Neuronal stem cell (in vitro differentiated cells): ENCODE measurements around the gene SH3PXD2A.

Experiments used
- DNase-seq: peaks from one replicate; pipeline ENCODE4 v3.0.0-alpha.2; 2013; ENCODE audit warnings: low spot score
- H2AFZ ChIP-seq: one replicate; pipeline ENCODE4 v1.6.1; 2013; ENCODE audit warnings: mild to moderate bottlenecking, low read length, inconsistent platforms
- H2AK5ac ChIP-seq: 2 replicates; pipeline ENCODE4 v1.6.1; 2013; ENCODE audit warnings: low read depth, mild to moderate bottlenecking, inconsistent platforms, low read length, moderate library complexity, mixed read lengths
- H2BK120ac ChIP-seq: 2 replicates; pipeline ENCODE4 v1.6.1; 2013; ENCODE audit warnings: low read depth, mild to moderate bottlenecking, inconsistent platforms, low read length, moderate library complexity, mixed read lengths
- H2BK12ac ChIP-seq: one replicate; pipeline ENCODE4 v1.6.1; 2013; ENCODE audit warnings: low read length, inconsistent platforms
- H2BK15ac ChIP-seq: 2 replicates; pipeline ENCODE4 v1.6.1; 2013; ENCODE audit warnings: mild to moderate bottlenecking, low read length, inconsistent platforms, mixed read lengths
- H2BK5ac ChIP-seq: one replicate; pipeline ENCODE4 v1.6.1; 2013; ENCODE audit warnings: inconsistent platforms, mild to moderate bottlenecking, low read length, moderate library complexity
- H3K14ac ChIP-seq: one replicate; pipeline ENCODE4 v1.6.1; 2013; ENCODE audit warnings: low read length, inconsistent platforms
- H3K18ac ChIP-seq: 2 replicates; pipeline ENCODE4 v1.6.1; 2013; ENCODE audit warnings: low read length, inconsistent platforms
- H3K23ac ChIP-seq: 2 replicates; pipeline ENCODE4 v1.6.1; 2013; ENCODE audit warnings: low read depth, mild to moderate bottlenecking, mixed read lengths, low read length, inconsistent platforms; ENCODE audit not compliant: poor library complexity
- H3K27ac ChIP-seq: replicated peaks from 3 replicates; pipeline ENCODE4 v1.5.1; 2013; ENCODE audit warnings: low read length, inconsistent platforms
- H3K27me3 ChIP-seq, 3 experiments: 2 replicates each; pipeline ENCODE4 v1.6.1; 2013; ENCODE audit warnings: low read length in 3 of 3, mild to moderate bottlenecking in 2 of 3, inconsistent platforms in 1 of 3, low read depth in 1 of 3, mixed read lengths in 1 of 3, moderate library complexity in 1 of 3; ENCODE audit not compliant: control insufficient read depth in 3 of 3, insufficient read depth in 3 of 3
- H3K36me3 ChIP-seq, 2 donors: replicated peaks in 1 of 2; 2 replicates each; pipeline ENCODE4 v1.6.1; 2013; ENCODE audit warnings: low read length in 2 of 2; ENCODE audit not compliant: control insufficient read depth in 2 of 2, insufficient read depth in 2 of 2
- H3K4ac ChIP-seq: 2 replicates; pipeline ENCODE4 v1.6.1; 2013; ENCODE audit warnings: inconsistent platforms, mild to moderate bottlenecking, low read length, moderate library complexity
- H3K4me1 ChIP-seq, 2 donors: 1 replicate in 1 of 2; 2 replicates in 1 of 2; pipeline ENCODE4 v1.6.1; 2013; ENCODE audit warnings: low read length in 2 of 2, low read depth in 1 of 2; ENCODE audit not compliant: control insufficient read depth in 2 of 2, insufficient read depth in 1 of 2
- H3K4me2 ChIP-seq: one replicate; pipeline ENCODE4 v1.6.1; 2013; ENCODE audit warnings: mild to moderate bottlenecking, low read length, inconsistent platforms; ENCODE audit not compliant: insufficient read depth, poor library complexity, severe bottlenecking
- H3K4me3 ChIP-seq, 2 donors: 2 replicates each; pipeline ENCODE4 v1.5.1; 2013; ENCODE audit warnings: low read length in 2 of 2, mild to moderate bottlenecking in 2 of 2, inconsistent platforms in 1 of 2, moderate library complexity in 1 of 2
- H3K79me1 ChIP-seq: one replicate; pipeline ENCODE4 v1.6.1; 2013; ENCODE audit warnings: low read depth, mild to moderate bottlenecking, inconsistent platforms, low read length, moderate library complexity
- H3K9ac ChIP-seq: one replicate; pipeline ENCODE4 v1.6.1; 2013; ENCODE audit warnings: mild to moderate bottlenecking, low read depth, low read length, inconsistent platforms; ENCODE audit not compliant: poor library complexity
- H3K9me3 ChIP-seq, 2 donors: replicated peaks in 1 of 2; 2 replicates each; pipeline versions ENCODE3 to v1.6.1; 2013; ENCODE audit warnings: low read length in 2 of 2, mild to moderate bottlenecking in 2 of 2, inconsistent platforms in 1 of 2, low read depth in 1 of 2, mixed read lengths in 1 of 2, moderate library complexity in 1 of 2; ENCODE audit not compliant: control insufficient read depth in 2 of 2, insufficient read depth in 1 of 2
- H4K8ac ChIP-seq: one replicate; pipeline ENCODE4 v1.6.1; 2013; ENCODE audit warnings: low read depth, mild to moderate bottlenecking, inconsistent platforms, low read length, moderate library complexity
- H4K91ac ChIP-seq: one replicate; pipeline ENCODE4 v1.6.1; 2013; ENCODE audit warnings: low read length, low read depth, mild to moderate bottlenecking, inconsistent platforms; ENCODE audit not compliant: poor library complexity
- WGBS, 2 donors: extraction: QIAGEN DNeasy Blood & Tissue Kit; methylation state at CpG; one replicate each; pipeline ENCODE4 v1.1.7; 2013; ENCODE audit warnings: missing lambda C conversion rate in 2 of 2, mixed read lengths in 1 of 2; ENCODE audit not compliant: insufficient read length in 2 of 2, insufficient replicate concordance in 1 of 2; ENCODE audit errors: extremely low coverage in 2 of 2; 5-methylcytosine and 5-hydroxymethylcytosine counted together

Gene SH3PXD2A

DNA sequence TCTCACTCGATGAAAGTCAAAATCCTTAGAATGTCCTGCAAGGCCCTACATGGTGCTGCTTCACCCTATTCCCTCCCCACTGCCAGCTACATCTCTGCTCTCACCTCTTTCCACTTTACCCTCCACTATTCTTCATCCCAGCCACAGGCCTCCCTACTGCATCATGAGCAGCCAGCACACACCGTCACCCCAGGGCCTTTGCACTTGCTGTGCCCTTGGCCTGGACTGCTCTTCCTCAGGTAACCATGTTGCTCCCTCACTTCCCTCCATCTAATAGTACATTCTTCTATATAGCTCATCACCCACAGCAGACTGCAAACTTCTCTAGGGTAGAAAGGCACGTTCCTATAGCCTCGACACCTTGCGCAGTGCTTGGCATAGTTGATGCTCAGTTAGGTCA, 167.7 kb downstream of the SH3PXD2A start:
- H3K27ac ChIP-seq = no peak overlapping the region
- H3K27me3 ChIP-seq = peaks cover 0 to 2% (median 0%) of the 10 kb centered on the region in 3 experiments
- no peak overlapping the region for H2BK12ac ChIP-seq
- no peak overlapping the region for H3K4me3 ChIP-seq
- H3K18ac ChIP-seq = no peak overlapping the region
- no peak overlapping the region for H3K4me2 ChIP-seq
- no peak overlapping the region for H3K4ac ChIP-seq
- no peak overlapping the region for H3K9ac ChIP-seq
- no CpG with 5 or more reads among the region's 5 CpGs for WGBS, 2 donors
- no peaks in the 10 kb centered on the region for H3K79me1 ChIP-seq
- no peak overlapping the region for H2BK120ac ChIP-seq
- DNase-seq = no peak
- no peak overlapping the region for H2BK15ac ChIP-seq
- H2AK5ac ChIP-seq = peak overlapping the region; percentile 33
- H3K36me3 ChIP-seq = no peaks in the 10 kb centered on the region
- no peak overlapping the region for H3K14ac ChIP-seq
- H2AFZ ChIP-seq = no peak overlapping the region
- peaks cover 7 to 13% of the 10 kb centered on the region in 2 donors for H3K4me1 ChIP-seq
- peaks cover 0 to 2% of the 10 kb centered on the region in 2 donors for H3K9me3 ChIP-seq
- H2BK5ac ChIP-seq = no peak overlapping the region
- H4K91ac ChIP-seq = no peak overlapping the region
- H3K23ac ChIP-seq = no peak overlapping the region
- H4K8ac ChIP-seq = no peak overlapping the region

DNA sequence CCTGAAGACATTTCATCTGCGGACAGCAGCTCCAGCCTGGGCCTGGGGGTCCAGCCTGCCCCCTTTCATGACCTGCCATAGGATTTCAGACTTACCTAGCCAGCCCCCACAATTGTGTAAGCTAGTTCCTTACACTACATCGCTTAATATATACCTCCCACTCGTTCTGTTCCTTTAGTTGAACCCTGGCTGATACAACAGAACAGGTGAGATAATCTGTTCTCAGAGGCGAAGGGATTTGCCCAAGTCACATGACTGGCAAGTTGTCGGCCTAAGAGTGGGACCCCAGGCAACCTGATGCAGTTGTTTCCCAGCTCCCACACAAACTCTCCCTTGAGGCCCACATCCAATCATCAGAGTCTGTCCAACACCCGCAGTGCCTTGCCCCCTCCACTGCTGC, 168.2 kb downstream of the SH3PXD2A start:
- H3K4ac ChIP-seq = no peak overlapping the region
- no peak for DNase-seq
- no peak overlapping the region for H4K8ac ChIP-seq
- no peak overlapping the region for H2AFZ ChIP-seq
- no peak overlapping the region for H3K14ac ChIP-seq
- H3K27ac ChIP-seq = no peak overlapping the region
- H3K9ac ChIP-seq = no peak overlapping the region
- H3K4me1 ChIP-seq = peaks cover 2 to 13% of the 10 kb centered on the region in 2 donors
- H2BK5ac ChIP-seq = no peak overlapping the region
- WGBS, 2 donors = no CpG with 5 or more reads among the region's 6 CpGs
- H3K27me3 ChIP-seq = peaks cover 0 to 2% (median 0%) of the 10 kb centered on the region in 3 experiments
- no peak overlapping the region for H2AK5ac ChIP-seq
- no peak overlapping the region for H3K23ac ChIP-seq
- H2BK15ac ChIP-seq = no peak overlapping the region
- H3K9me3 ChIP-seq = peaks cover 0 to 2% of the 10 kb centered on the region in 2 donors
- no peaks in the 10 kb centered on the region for H3K36me3 ChIP-seq
- no peak overlapping the region for H2BK12ac ChIP-seq
- H3K79me1 ChIP-seq = no peaks in the 10 kb centered on the region
- H4K91ac ChIP-seq = no peak overlapping the region
- H2BK120ac ChIP-seq = no peak overlapping the region
- no peak overlapping the region for H3K4me3 ChIP-seq
- no peak overlapping the region for H3K4me2 ChIP-seq
- no peak overlapping the region for H3K18ac ChIP-seq

DNA sequence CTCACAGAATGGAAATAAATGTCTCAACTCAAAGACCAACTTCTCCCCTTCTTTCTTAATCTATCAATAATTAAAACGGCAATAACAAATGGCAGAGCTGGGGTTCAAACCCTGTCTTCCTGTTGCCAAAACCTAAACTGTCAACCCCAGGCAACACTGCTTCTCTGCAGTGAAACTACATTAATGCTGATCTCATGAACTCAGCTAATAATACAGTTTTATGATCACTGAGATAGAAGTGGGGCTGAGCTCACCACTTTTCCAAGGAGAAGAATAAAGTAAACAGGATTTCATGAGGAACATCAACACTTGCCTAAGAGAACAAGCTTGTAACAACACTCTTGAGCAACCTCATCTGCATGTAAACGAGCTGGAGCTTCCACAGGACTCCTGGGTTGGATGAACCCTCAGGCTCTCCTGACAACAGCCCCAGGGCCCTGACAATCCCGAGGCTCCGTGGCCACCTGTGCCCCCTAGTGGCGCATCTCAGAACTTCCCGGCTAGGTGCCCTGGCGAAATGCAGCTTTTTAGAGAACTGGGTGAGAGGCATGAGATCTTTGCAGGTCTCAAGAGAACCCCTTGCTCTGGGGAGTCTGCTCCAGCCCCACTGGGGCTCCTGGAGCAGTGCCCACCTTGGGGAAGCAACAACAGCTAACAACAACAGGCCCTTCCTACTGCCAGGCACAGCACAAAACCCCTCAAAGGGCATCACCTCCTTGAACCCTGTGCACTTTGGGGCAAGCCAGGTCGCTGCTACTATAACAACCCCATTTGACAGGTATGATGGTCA, 169.3 kb downstream of the SH3PXD2A start:
- H3K27ac ChIP-seq = no peak overlapping the region
- H3K4me3 ChIP-seq = no peak overlapping the region

DNA sequence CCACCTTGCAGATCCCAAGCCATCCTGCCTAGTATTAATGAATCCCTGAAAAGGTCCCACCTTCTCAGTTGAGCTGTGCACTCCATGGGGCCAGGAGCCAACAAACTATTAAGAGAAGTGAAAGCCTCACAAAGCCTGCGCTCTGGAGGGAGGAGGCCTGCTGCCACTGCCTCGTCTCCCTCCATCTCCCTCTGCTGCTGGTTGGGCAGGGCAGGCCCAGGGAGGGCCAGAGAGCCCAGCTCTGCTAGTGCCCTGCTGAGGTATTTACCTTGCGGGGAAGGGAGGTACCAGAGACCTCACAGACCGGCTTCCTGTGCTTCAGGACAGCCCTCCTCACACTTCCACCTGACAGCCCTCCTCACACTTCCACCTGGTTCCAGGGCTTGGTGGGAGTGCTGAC, 171.5 kb downstream of the SH3PXD2A start:
- WGBS, 2 donors = no CpG with 5 or more reads among the region's 4 CpGs
- no peak overlapping the region for H2BK120ac ChIP-seq
- no peak overlapping the region for H3K4ac ChIP-seq
- H3K18ac ChIP-seq = peak overlapping the region; percentile 48
- H2BK12ac ChIP-seq = no peak overlapping the region
- no peak overlapping the region for H2AFZ ChIP-seq
- H3K9ac ChIP-seq = peak overlapping the region; percentile 6
- no peak overlapping the region for H3K27ac ChIP-seq
- H4K91ac ChIP-seq = no peak overlapping the region
- no peak overlapping the region for H3K23ac ChIP-seq
- peak overlapping the region; percentile 17 for H2AK5ac ChIP-seq
- H3K4me2 ChIP-seq = no peak overlapping the region
- no peaks in the 10 kb centered on the region for H3K27me3 ChIP-seq
- H3K36me3 ChIP-seq = no peaks in the 10 kb centered on the region
- H2BK5ac ChIP-seq = no peak overlapping the region
- no peak for DNase-seq
- H3K9me3 ChIP-seq = no peaks in the 10 kb centered on the region
- H3K79me1 ChIP-seq = no peaks in the 10 kb centered on the region
- no peak overlapping the region for H4K8ac ChIP-seq
- H2BK15ac ChIP-seq = no peak overlapping the region
- H3K4me3 ChIP-seq = no peak overlapping the region
- H3K4me1 ChIP-seq = peaks cover 2 to 4% of the 10 kb centered on the region in 2 donors
- no peak overlapping the region for H3K14ac ChIP-seq

More for the DNA sequence above, 169.3 kb downstream of the SH3PXD2A start:
- no peak overlapping the region for H4K8ac ChIP-seq
- no peak overlapping the region for H2BK12ac ChIP-seq
- no peak overlapping the region for H4K91ac ChIP-seq
- no peaks in the 10 kb centered on the region for H3K27me3 ChIP-seq
- no peak overlapping the region for H2BK15ac ChIP-seq
- H3K4me2 ChIP-seq = no peak overlapping the region
- no peaks in the 10 kb centered on the region for H3K79me1 ChIP-seq
- no peak overlapping the region for H3K14ac ChIP-seq
- H3K18ac ChIP-seq = no peak overlapping the region
- peaks cover 2 to 4% of the 10 kb centered on the region in 2 donors for H3K4me1 ChIP-seq
- no peak overlapping the region for H3K9ac ChIP-seq
- no peak overlapping the region for H3K23ac ChIP-seq
- no peak overlapping the region for H2BK120ac ChIP-seq
- H2AK5ac ChIP-seq = no peak overlapping the region
- DNase-seq = peak; percentile 65
- WGBS, 2 donors = no CpG with 5 or more reads among the region's 8 CpGs
- H2AFZ ChIP-seq = peak overlapping the region; percentile 31
- H3K4ac ChIP-seq = no peak overlapping the region
- H3K9me3 ChIP-seq = no peaks in the 10 kb centered on the region
- H3K36me3 ChIP-seq = no peaks in the 10 kb centered on the region
- H2BK5ac ChIP-seq = no peak overlapping the region
